PFSK-1 (cell line): ENCODE results near the gene UCKL1.

Experiments
- POLR2AphosphoS5 ChIP-seq: IDR thresholded peaks from 2 replicates; pipeline ENCODE4 v1.6.1; 2012; ENCODE audit warnings: low read depth, mild to moderate bottlenecking, control low read depth, low read length, moderate library complexity
- REST ChIP-seq, 2 experiments: IDR thresholded peaks; 2 replicates each; pipeline versions ENCODE4 v1.6.1 to v1.8.0; 2011 to 2012; ENCODE audit warnings: low read depth in 2 of 2, low read length in 2 of 2, control low read depth in 1 of 2, inconsistent platforms in 1 of 2, mild to moderate bottlenecking in 1 of 2, moderate library complexity in 1 of 2; ENCODE audit not compliant: insufficient read depth in 1 of 2
- TAF1 ChIP-seq: IDR thresholded peaks from 2 replicates; pipeline ENCODE4 v1.6.1; 2012; ENCODE audit warnings: low read length, control low read depth, borderline replicate concordance; ENCODE audit not compliant: insufficient read depth

GRCh38 chr20:64003960-64004725 is 47.9 kb upstream of the UCKL1 start:
- no peak for TF ChIP-seq TAF1
- no peak for TF ChIP-seq POLR2AphosphoS5
- TF ChIP-seq REST (IDR thresholded peaks at IDR 0.05; ENCODE audit: insufficient read depth in 1 of 2, low read depth in 2 of 2, low read length in 2 of 2): no peak
